HCT116 (cell line): Measurements from ENCODE around the gene FAR1. TPM values are rescaled to one million over a fixed set of nuclear protein-coding genes. Genes with fewer than 3 reads are reported as not detected.

Experiments used
- ATAC-seq: fragments of 200-7000 bp; cut with Tn5 transposase; 2 replicates; pipeline ENCODE4 v1.9.1; 2020; ENCODE audit warnings: mild to moderate bottlenecking, moderate library complexity
- BruUV-seq: library from RNA; stranded (reverse); fragments of 400-500 nt; replicated peaks from 2 replicates; lab custom pipeline; 2021; lab: Mats Ljungman, UMichigan
- CTCF ChIA-PET: fragments of 300-600 bp; sonication (Branson Sonifier 250); formaldehyde crosslinking; loops from one replicate; lab custom pipeline; 2021; ENCODE audit warnings: antibody characterized with exemption; lab: Charles Lee
- POLR2A ChIA-PET: fragments of 300-600, 350-600 bp; sonication (Branson Sonifier 250); formaldehyde crosslinking; loops from one replicate; lab custom pipeline; 2021; ENCODE audit warnings: antibody characterized with exemption; lab: Charles Lee
- RAD21 ChIA-PET, 2 experiments: fragments of 300-600 bp; sonication (Branson Sonifier 250); formaldehyde crosslinking; loops; one replicate each; lab custom pipeline; 2023; ENCODE audit warnings: low total read pairs in 2 of 2; ENCODE audit not compliant: uncharacterized antibody in 2 of 2, unreplicated experiment in 2 of 2, low non-redundant PET in 1 of 2; lab: Charles Lee
- DNase-seq: peaks from one replicate; pipeline ENCODE4 v3.0.0-alpha.2; 2010; ENCODE audit warnings: low read depth, low spot score
- H2AFZ ChIP-seq: fragments of 200-600 bp; shearing (Covaris generic), sonication (generic); 2 replicates; pipeline ENCODE4 v1.6.1; 2017; ENCODE audit warnings: low read depth, mixed run types, mixed read lengths, antibody characterized with exemption, low read length; ENCODE audit not compliant: poor library complexity, severe bottlenecking
- H3K27ac ChIP-seq: 2 replicates; pipeline ENCODE4 v1.5.1; 2012; ENCODE audit warnings: low read depth, low read length
- H3K27me3 ChIP-seq: fragments of 200-600 bp; sonication (generic); 2 replicates; pipeline ENCODE4 v1.6.1; 2016; ENCODE audit warnings: mixed run types, low read length, mixed read lengths; ENCODE audit not compliant: insufficient read depth
- H3K36me3 ChIP-seq, 2 experiments: fragments of 200-500 bp in 1 of 2; fragments of 200-600 bp in 1 of 2; sonication (Bioruptor generic) in 1 of 2; sonication (generic) in 1 of 2; 2 replicates each; pipeline versions ENCODE4 v1.5.1 to v1.6.1; 2014 to 2016; ENCODE audit warnings: low read length in 2 of 2, inconsistent platforms in 1 of 2, mixed read lengths in 1 of 2, mixed run types in 1 of 2; ENCODE audit not compliant: insufficient read depth in 2 of 2, control insufficient read depth in 1 of 2
- H3K4me1 ChIP-seq, 2 experiments: fragments of 200-600 bp in 1 of 2; sonication (generic) in 1 of 2; 2 replicates each; pipeline versions ENCODE4 v1.5.1 to v1.6.1; 2012 to 2017; ENCODE audit warnings: low read length in 2 of 2, inconsistent platforms in 1 of 2, mild to moderate bottlenecking in 1 of 2, mixed read lengths in 1 of 2, mixed run types in 1 of 2, moderate library complexity in 1 of 2; ENCODE audit not compliant: insufficient read depth in 2 of 2, control insufficient read depth in 1 of 2
- H3K4me2 ChIP-seq: fragments of 200-600 bp; sonication (generic); 2 replicates; pipeline ENCODE4 v1.6.1; 2017; ENCODE audit warnings: mixed run types, low read length, mixed read lengths
- H3K4me3 ChIP-seq, 2 experiments: fragments of 200-600 bp in 1 of 2; sonication (generic) in 1 of 2; replicated peaks in 1 of 2; 2 replicates each; pipeline ENCODE4 v1.5.1; 2011 to 2016; ENCODE audit warnings: low read length in 2 of 2, control low read depth in 1 of 2, low read depth in 1 of 2, mild to moderate bottlenecking in 1 of 2, mixed read lengths in 1 of 2, mixed run types in 1 of 2
- H3K79me2 ChIP-seq: fragments of 200-600 bp; sonication (generic); 2 replicates; pipeline ENCODE4 v1.6.1; 2017; ENCODE audit warnings: mild to moderate bottlenecking, mixed run types, low read length, moderate library complexity, mixed read lengths; ENCODE audit not compliant: insufficient read depth
- H3K9ac ChIP-seq: fragments of 200-600 bp; sonication (generic); 2 replicates; pipeline ENCODE4 v1.6.1; 2016; ENCODE audit warnings: low read length, mixed read lengths
- H3K9me2 ChIP-seq: fragments of 200-600 bp; sonication (generic), shearing (Covaris generic); 2 replicates; pipeline ENCODE4 v1.6.1; 2017; ENCODE audit warnings: mixed run types, mild to moderate bottlenecking, moderate library complexity; ENCODE audit not compliant: insufficient read depth
- H3K9me3 ChIP-seq, 2 experiments: fragments of 200-500 bp in 1 of 2; fragments of 200-600 bp in 1 of 2; sonication (Bioruptor generic) in 1 of 2; sonication (generic) in 1 of 2; 2 replicates each; pipeline ENCODE4 v1.6.1; 2014 to 2017; ENCODE audit warnings: low read length in 2 of 2, mixed read lengths in 2 of 2, inconsistent platforms in 1 of 2, low read depth in 1 of 2, mild to moderate bottlenecking in 1 of 2, mixed run types in 1 of 2, moderate library complexity in 1 of 2; ENCODE audit not compliant: control insufficient read depth in 1 of 2, insufficient read depth in 1 of 2
- H4K20me1 ChIP-seq: fragments of 200-600 bp; sonication (generic), shearing (Covaris generic); 2 replicates; pipeline ENCODE4 v1.6.1; 2017; ENCODE audit warnings: mixed run types, mild to moderate bottlenecking, moderate library complexity; ENCODE audit not compliant: insufficient read depth
- CBX3 ChIP-seq: IDR thresholded peaks from 2 replicates; pipeline ENCODE4 v1.6.1; 2012; ENCODE audit warnings: low read depth
- EZH2 ChIP-seq: fragments of 200-600 bp; sonication (generic); IDR thresholded peaks from 2 replicates; pipeline ENCODE4 v1.6.1; 2017; ENCODE audit warnings: antibody characterized with exemption, mixed run types
- EZH2phosphoT487 ChIP-seq: fragments of 200-600 bp; IDR thresholded peaks from 2 replicates; pipeline ENCODE4 v1.6.1; 2018; ENCODE audit warnings: antibody characterized with exemption, borderline replicate concordance
- POLR2A ChIP-seq: IDR thresholded peaks from 2 replicates; pipeline ENCODE4 v1.7.0; 2011; ENCODE audit warnings: borderline replicate concordance; ENCODE audit not compliant: insufficient read depth, insufficient read length; ENCODE audit errors: extremely low read depth
- RAD21 ChIP-seq: IDR thresholded peaks from 2 replicates; pipeline ENCODE4 v1.6.1; 2012; ENCODE audit warnings: low read depth, mild to moderate bottlenecking
- SP1 ChIP-seq: IDR thresholded peaks from 2 replicates; pipeline ENCODE4 v1.6.1; 2012; ENCODE audit warnings: low read depth
- TCF7L2 ChIP-seq: IDR thresholded peaks from 2 replicates; pipeline ENCODE4 v1.7.0; 2011; ENCODE audit warnings: borderline replicate concordance, inconsistent platforms; ENCODE audit not compliant: insufficient read depth, insufficient read length; ENCODE audit errors: extremely low read depth
- YY1 ChIP-seq: IDR thresholded peaks from 2 replicates; pipeline ENCODE4 v1.6.1; 2011; ENCODE audit warnings: low read length, low read depth, moderate library complexity, mild to moderate bottlenecking; ENCODE audit not compliant: insufficient replicate concordance; ENCODE audit errors: extremely low read depth
- ZNF274 ChIP-seq: fragments of 200-500 bp; sonication (Bioruptor generic); IDR thresholded peaks from 2 replicates; pipeline ENCODE4 v1.6.1; 2014; ENCODE audit warnings: mild to moderate bottlenecking, low read depth, low read length, inconsistent platforms
- intact Hi-C: fragments of 100-400 bp; cut with micrococcal nuclease; formaldehyde crosslinking; loops from 2 replicates; pipeline ENCODE4 v1.10.0; 2022
- total RNA-seq: library from RNA; stranded (reverse); gene quantifications from one replicate; pipeline ENCODE4 v1.2.1, GENCODE V29; 2021; ENCODE audit not compliant: unreplicated experiment
- TF ChIP-seq, protein P1 (sequence below): IDR thresholded peaks from 2 replicates; pipeline ENCODE4 v1.6.1; 2012
- TF ChIP-seq, protein P2 (sequence below), 3 experiments: fragments of 200-600 bp in 1 of 3; sonication (generic) in 1 of 3; IDR thresholded peaks in 2 of 3; conservative IDR thresholded peaks in 1 of 3; 2 replicates each; pipeline ENCODE4 v1.5.1; 2012 to 2017; ENCODE audit warnings: low read depth in 2 of 3, low read length in 2 of 3, antibody characterized with exemption in 1 of 3, borderline replicate concordance in 1 of 3, control low read depth in 1 of 3, mild to moderate bottlenecking in 1 of 3, mixed read lengths in 1 of 3, mixed run types in 1 of 3, moderate library complexity in 1 of 3; ENCODE audit not compliant: insufficient read depth in 1 of 3

The FAR1 gene
- total RNA-seq, 1 experiment from 2014 or later: 74.3 TPM

DNA sequence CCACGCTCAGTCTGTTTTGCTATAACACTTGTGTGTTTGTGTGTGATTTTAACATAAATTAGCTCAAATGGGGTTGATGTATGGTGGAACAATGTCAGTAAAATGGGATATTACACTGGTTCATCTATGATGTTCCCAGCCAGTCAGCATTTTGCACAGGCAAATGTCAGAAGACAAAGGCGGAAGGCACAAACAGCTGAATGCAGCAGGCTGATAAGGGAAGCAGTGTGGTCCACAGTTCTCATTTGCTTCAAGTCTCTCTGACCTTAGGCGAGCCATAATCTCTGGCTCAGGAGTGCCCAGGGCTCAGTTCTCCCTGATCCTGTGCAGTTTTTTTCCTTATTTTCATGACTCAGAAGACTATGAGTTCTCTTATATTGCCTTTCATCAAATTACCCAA, 102.7 kb downstream of the FAR1 start:
- no peaks in the 10 kb centered on the region for H4K20me1 ChIP-seq
- H3K4me1 ChIP-seq: no peaks in the 10 kb centered on the region
- no peak overlapping the region for H2AFZ ChIP-seq
- no TSS peak for BruUV-seq
- POLR2A ChIA-PET: no interaction called here
- no peaks in the 10 kb centered on the region for H3K27me3 ChIP-seq
- no peak for ATAC-seq
- RAD21 ChIA-PET: no interaction called here
- no peaks in the 10 kb centered on the region for H3K9me3 ChIP-seq
- CTCF ChIA-PET: interaction anchor here (2.0 to 2.2 kb wide), 2 partner anchors 172 to 378 kb away, joined by 6 to 12 read pairs; no protein-coding TSS in a partner anchor
- DNase-seq: no peak
- intact Hi-C loops: loop anchor here (10.0 kb wide), 1 partner anchor 1134 kb away; no protein-coding TSS in a partner anchor
- TF ChIP-seq CBX3: no peak
- TF ChIP-seq EZH2phosphoT487: no peak
- TF ChIP-seq YY1: no peak
- TF ChIP-seq SP1: no peak
- no peak for TF ChIP-seq EZH2
- TF ChIP-seq, protein P1, sequence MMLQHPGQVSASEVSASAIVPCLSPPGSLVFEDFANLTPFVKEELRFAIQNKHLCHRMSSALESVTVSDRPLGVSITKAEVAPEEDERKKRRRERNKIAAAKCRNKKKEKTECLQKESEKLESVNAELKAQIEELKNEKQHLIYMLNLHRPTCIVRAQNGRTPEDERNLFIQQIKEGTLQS: no peak
- TF ChIP-seq, protein P2, sequence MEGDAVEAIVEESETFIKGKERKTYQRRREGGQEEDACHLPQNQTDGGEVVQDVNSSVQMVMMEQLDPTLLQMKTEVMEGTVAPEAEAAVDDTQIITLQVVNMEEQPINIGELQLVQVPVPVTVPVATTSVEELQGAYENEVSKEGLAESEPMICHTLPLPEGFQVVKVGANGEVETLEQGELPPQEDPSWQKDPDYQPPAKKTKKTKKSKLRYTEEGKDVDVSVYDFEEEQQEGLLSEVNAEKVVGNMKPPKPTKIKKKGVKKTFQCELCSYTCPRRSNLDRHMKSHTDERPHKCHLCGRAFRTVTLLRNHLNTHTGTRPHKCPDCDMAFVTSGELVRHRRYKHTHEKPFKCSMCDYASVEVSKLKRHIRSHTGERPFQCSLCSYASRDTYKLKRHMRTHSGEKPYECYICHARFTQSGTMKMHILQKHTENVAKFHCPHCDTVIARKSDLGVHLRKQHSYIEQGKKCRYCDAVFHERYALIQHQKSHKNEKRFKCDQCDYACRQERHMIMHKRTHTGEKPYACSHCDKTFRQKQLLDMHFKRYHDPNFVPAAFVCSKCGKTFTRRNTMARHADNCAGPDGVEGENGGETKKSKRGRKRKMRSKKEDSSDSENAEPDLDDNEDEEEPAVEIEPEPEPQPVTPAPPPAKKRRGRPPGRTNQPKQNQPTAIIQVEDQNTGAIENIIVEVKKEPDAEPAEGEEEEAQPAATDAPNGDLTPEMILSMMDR (IDR thresholded peaks at IDR 0.05 in 2 of 3, conservative IDR thresholded peaks at IDR 0.05 in 1 of 3; ENCODE audit: borderline replicate concordance in 1 of 3, insufficient read depth in 1 of 3, low read depth in 2 of 3, low read length in 2 of 3): no peak
- TF ChIP-seq ZNF274: no peak
- TF ChIP-seq TCF7L2: no peak
- no peak for TF ChIP-seq POLR2A
- no peak for TF ChIP-seq RAD21
- no peak overlapping the region for H3K9ac ChIP-seq
- no peaks in the 10 kb centered on the region for H3K36me3 ChIP-seq
- no peak overlapping the region for H3K4me3 ChIP-seq
- no peak overlapping the region for H3K4me2 ChIP-seq
- no peaks in the 10 kb centered on the region for H3K79me2 ChIP-seq
- no peak overlapping the region for H3K27ac ChIP-seq
- H3K9me2 ChIP-seq: no peaks in the 10 kb centered on the region
